HG03045 (cell line): ENCODE results near the gene GORASP2.
"Not testable (repeated sequence)": the region's sequence is repeated elsewhere in the genome, so short reads cannot be mapped to it uniquely, and the experiment has no call there.

Experiments used
- ATAC-seq: cut with Tn5 transposase; IDR thresholded peaks from one replicate; pipeline ENCODE4 v1.9.1; 2021; ENCODE audit warnings: mild to moderate bottlenecking, moderate library complexity; ENCODE audit not compliant: unreplicated experiment

Gene GORASP2

DNA sequence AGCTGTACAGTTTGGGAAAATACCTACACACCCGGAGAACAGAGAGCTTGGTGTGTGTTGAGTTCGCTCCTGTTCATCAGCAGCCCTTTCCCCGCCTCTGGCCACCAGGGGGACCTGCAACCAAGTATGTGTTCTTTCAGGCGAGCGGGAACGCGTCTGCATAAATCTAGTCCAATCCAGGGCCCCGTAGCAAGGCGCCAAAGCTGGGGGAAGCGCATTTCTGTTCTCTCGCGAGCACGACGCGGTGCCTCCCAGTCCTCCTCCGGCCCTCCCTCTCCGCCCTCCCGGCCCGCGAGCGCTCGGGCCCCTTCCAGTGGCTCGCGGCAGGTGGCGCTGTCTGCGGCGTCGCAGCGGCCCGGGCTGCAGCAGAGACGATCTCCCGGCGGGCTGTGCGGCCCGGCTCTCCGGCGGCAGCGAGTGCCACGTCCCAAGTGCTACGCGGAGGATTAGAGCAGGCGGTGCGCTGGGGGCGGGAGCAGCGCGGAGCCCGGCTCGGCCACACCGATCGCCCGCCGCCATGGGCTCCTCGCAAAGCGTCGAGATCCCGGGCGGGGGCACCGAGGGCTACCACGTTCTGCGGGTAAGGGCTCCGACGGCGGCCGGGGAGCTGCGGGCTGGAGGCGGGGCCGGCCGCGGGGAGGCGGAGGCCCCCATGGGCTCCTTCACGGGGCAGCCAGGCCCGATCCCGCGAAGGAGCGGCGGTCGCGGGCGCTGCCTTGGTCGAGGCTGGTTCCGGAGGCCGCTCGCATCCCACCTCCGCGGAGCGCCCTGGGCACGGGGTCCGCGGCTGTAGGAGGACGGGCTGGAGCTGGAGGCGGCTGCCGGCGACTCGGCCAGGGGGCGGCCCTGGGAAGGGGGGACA, at the start of gene GORASP2:
Gene GORASP2, plus strand, starts transcription at position 430 of the 862 bp plus-strand sequence. Its CDS starts 88 bp downstream, at position 518.
- peak; percentile 88 for ATAC-seq

DNA sequence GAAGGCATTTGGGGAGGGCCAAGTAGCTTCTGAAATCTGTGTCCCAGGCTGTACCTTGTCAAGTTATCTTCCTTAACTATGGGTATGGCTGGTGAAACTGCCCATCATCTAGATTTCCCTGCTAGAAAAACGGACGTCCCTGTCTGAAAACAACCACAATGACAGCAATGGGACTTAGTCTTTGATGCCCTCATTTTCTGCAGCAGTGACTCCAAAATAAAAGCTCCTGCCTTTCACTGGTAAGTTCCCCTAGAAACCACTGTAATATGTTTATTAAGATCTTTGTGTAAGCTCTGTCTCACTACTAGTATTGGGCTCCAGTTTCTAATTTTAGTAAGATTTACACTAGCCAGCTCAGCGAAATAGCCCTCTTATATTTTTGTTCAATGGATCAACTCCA, 47.2 kb upstream of the GORASP2 start:
- no peak for ATAC-seq

DNA sequence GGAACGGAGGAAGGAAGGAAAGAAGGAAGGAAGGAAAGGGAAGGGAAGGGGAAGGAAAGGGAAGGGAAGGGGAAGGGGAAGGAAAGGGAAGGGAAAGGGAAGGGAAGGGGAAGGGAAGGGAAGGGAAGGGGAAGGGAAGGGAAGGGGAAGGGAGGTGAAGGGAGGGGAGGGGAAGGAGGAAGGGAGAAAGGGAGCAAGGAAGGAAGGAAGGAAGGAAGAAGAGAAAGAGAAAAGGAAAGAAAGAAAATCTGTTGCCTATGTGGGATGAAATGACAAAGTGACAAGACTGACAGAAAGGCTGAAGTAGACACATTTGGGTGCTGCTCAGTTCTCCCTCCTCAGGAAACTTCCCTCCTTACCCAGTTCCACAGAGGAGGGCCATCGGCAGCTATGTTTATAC, 46.3 kb upstream of the GORASP2 start:
- ATAC-seq = no peak

DNA sequence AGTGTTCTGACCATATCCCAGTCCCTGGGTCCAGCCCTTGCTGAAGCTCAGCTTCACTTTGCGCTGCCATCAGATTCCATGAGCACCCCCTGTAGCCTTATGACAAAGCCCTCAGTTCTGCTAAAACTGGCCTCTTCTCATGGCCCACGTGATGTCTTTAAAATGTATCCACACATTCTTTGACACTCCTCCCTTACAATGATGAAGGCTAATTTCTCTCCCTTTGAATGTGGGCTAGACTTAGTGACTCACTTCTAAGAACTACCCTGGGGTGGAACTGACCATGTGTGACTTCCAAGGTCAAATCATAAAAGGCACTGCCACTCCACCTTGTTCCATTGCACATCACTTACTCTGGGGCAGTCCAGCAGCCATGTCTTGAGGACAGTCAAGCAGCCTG, 45.4 kb upstream of the GORASP2 start:
- ATAC-seq = no peak

DNA sequence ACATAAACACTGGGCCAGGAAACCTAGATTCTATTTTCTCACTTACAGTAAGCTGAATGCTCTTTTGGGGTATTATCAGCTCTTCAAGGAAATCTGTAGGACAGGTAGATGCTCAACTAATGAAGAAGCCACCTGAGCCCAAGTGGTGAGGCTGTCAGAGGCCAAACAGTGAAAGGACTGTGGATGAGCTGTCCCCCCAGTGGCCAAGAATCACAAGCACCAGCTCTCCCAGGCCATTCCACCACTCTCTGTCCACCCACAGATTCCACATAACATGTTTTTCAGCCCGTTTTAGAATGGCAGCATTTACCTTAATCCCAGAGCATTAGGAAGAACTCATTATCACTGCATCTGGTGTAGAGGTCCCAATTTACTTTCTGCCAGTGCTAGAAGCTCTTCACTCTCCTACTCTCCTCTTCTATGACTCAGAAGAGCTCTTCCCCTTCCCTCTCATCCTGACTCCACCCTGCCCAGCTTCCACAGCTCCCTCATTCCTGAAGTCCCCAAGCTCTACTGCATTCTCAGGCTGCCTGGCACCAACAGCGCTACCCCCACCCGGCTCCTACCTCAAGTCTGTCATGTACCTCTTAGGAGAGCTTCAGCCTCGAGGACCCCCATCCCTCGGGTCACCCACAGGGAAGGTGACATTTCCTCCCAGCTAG, 43.8 kb upstream of the GORASP2 start:
- no peak for ATAC-seq

DNA sequence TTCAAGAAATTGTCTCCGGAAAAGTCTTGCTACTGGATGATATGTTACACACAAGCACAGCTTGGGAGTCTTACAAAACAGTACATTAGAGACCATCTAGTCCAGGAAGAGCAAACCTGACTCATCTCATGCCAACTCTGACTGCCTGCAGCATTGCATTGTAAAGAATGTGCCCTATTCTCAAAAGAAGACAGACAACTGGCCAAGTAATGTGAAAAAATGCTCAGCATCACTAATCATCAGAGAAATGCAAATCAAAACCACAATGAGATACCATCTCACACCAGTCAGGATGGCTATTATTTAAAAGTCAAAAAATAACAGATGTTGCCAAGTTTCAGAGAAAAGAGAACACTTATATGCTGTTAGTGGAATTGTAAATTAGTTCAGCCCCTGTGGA, 42.7 kb upstream of the GORASP2 start:
- ATAC-seq = no peak

DNA sequence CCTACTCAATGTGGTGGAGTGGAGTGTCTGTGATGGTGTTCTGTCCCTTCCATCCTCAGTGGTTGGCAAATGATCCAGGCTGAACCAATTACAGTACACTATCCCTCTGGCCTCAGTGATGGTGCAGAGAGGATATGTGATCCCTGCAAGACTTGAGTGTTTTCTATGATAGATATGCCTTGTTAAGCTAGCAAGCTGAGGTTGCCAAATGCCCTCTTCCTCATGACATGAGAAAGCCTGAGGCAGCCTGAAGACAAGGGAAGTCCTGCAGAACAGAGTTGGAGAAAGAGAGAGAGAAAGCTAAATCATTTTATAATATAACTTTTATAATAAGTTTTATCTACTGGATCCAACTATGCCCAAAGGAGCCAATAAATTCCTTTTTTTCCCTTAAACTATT, 41.6 kb upstream of the GORASP2 start:
- ATAC-seq = no peak

DNA sequence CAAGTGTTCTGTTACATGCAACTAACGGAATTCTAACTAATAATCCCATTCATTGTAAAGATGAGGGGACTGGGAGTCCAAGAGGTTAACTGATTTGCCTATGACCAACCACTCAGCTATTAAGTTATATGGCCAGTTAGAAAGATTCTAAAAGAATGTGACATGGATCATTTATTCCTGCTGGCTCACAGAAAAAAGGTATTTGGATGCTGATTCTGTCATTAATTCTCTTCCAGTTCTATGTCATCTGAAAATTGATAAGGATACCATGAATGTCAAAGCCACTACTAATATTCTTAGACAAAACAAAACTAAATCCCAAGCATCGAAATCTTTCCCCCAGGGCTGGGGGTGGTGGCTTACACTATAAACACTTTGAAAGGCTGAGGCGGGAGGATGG, 41.2 kb upstream of the GORASP2 start:
- ATAC-seq = no peak

DNA sequence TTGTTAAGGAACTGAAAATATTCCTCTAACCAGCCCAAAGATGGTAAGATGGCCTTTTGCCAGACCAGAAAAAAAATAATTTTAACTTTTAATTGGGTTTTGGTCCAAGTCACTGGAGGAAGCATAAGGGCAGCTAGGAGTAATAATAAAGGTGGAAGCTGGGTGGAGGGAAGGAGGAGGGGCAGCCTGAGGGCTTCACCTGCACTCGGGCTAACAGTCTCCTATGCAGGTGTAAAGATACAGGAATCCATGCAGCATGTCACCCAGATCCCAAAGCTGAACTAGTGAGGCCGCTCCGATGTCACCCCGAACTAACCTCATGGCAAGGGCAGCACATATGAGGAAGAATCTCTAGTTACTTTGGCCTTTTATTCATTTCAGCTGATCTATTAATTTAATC, 37.2 kb upstream of the GORASP2 start:
- no peak for ATAC-seq

DNA sequence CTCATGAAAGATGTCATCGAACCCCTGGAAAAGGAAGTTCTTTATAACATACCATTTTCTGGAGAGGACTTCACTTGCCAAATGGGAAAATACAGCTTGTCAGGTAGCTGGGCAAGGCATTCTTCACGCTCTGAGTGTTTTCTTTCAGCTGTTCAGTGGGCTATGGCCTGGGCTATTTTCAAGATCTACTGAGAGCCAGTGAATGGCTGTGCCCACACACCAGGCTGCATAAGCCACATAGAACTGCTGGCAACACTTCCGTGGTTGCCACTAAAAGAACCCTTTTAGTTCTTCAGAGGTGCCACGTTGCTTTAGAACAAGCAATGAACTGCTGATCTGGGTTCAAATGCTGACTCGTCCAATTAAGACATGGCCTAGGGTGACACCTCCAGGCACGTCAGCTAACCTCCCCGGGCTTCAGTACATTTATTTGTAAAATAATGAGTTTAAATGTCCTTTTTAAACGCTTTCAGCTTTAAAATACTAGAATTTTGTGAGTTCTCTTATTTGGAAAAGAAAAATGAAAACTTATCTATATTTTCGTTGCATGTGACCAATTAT, 36.6 kb upstream of the GORASP2 start:
- ATAC-seq = no peak

DNA sequence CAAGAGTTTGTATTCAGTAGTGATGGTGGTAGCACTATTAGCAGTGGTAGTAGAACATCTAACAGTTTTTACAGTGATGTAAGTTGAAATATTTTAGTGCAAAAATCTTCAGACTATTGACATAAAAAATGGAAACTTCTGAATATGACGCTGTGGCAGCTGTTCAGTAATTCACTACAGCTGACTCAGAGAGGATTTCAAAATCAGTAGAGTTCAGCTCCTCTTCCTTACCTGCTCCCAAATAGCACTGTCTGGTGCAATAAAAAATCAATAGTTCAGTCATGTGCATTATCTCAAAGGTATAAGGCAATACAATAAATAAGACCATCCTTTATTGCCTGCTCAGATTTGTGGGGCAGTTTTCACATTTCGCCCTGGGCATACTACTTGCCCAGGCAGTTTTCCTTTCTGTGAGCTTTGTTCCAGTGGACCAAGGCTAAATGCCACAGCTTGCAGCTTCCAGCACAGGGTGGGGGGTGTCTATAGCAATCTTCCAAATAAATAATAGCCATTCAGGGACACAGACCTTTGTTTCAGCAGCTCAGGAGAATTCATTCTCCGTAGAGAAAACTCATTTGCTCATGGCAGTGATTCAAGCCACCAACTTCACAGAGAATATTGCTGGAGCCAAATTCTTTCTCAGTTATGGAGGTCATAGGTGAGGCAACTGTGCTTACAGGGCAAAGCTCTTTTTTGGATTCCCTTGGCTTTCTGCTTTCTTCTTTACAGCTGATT, 33.9 kb upstream of the GORASP2 start:
- ATAC-seq = no peak

DNA sequence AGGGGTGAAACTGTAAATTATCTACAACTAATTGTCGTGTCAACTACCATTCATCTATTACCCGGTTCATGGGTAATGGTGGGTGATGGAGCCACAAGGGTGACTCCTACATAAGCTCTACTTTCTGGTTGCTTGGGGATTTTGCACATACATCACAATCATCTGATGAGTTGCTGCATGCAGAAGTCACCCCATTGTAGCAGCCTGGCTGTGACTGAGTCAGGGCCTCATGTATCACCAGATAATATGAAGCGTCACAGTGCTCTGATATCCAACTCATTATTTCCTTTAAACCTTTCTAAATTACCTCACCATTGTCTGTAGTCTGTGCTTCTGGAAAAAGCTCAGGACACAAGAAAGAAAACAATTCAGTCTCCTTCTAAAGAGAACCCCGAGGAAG, 32.4 kb upstream of the GORASP2 start:
- ATAC-seq = no peak

DNA sequence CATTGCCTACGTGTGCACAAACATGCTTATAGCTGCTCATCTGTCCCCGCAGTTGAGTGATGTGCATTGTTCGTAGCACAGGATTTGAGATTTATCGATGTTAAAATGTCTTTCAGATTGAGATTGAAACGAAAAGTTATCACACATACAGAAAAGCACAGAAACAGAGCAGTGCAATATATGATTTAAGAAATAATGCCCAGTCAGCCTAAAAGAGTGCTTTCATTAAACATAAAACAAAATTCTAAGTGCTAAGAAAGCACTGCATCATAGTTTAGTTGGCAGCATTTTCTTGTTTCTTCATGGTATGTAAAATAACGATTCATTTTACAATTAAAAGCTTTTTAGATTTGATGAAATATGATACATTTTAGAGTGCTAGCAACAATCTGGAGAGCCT, 31.9 kb upstream of the GORASP2 start:
- ATAC-seq = no peak

DNA sequence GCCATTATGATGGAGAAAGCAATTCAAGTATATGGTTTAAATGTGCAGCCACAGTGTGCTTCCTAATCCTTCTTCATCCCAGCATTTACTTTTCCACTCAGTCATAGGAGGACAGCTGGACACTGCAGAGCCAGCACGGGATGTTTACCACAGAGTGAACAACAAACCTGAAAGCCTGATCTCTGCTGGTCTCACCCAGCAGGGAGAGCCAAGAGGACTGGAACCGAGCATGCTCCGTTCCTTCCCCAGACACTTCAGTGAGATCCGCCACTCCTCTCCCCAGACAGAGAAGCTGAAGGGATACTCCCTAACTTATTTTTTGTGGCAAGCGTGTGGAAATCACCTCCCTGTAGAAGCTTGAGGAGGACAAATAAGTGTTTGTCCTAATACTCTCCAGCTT, 23.2 kb upstream of the GORASP2 start:
- ATAC-seq = no peak

DNA sequence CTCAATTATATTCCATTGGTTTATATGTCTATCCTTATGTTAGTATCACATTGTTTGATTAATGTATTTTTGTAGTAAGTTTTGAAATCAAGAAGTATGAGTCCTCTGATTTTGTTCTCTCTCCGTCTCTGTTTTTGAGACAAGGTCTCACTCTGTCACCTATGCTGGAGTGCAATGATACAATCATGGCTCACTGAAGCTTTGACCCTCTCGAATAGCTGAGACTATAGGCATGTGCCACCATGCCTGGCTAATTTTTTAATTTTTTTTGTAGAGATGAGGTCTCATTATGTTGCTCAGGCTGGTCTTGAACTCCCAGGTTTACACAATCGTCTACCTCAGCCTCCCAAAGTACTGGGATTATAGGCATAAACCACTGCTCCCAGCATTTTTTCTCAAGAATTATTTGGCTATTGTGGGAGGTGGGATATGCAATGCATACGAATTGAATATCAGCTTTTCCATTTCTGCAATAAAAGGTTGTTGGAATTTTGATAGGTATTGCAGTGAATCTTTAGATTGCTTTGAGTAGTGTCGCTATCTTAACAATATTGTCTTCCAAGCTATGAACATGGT, 17.7 kb upstream of the GORASP2 start:
- ATAC-seq = no peak

DNA sequence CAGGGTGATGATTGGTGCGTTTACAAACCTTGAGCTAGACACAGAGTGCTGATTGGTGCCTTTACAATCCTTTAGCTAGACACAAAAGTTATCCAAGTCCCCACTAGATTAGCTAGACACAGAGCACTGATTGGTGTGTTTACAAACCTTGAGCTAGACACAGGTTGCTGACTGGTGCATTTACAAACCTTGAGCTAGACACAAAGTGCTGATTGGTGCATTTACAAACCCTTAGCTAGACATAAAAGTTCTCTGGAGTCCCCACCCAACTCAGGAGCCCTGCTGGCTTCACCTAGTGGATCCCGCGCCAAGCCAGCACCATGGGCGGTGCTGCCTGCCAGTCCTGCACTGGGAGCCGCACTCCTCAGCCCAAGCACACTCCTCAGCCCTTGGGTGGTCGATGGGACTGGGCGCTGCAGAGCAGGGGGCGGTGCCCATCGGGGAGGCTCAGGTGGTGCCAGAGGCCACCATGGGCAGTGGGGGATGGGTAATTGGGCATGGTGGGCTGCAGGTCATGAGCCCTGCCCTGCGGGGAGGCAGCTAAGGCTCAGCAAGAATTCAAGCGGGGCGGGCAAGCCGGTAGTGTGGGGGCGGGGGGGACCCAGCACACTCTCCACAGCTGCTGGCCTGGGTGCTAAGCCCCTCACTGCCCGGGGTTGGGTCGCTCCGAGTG, 13.9 kb upstream of the GORASP2 start:
- not testable (repeated sequence) for ATAC-seq

DNA sequence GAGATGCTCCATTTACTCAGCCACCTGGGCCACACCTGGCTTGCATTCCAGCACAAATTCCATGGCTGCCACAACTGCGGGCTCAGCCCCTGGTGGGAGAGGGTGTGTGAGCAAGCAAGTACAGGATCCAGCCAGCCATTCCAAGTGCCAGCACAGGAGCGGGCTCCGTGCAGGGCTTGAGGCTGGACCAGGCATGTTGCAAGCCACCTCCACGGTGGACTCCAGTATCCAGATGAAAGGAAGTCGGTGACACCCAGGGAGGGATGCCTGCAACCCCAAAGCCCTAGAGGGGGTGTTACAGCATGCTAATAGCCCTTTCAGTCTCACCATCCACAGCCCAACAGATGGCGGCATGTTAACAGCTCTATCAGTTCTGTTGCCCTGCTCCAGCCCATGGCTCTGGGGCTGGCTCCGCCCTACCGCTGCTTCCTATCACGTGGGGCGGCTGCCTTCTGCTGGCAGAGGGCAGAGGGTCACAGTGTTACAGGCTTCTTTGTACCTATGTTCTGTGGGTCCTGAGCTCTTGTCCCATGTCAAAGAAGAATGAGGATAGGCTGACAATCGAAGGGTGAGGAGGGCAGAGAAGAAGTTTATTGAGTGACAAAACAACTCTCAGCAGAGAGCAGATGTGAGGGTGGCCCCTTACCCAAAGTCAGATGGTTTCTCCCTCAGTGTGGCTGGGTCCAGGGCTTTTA, 11.7 kb upstream of the GORASP2 start:
- ATAC-seq = no peak

DNA sequence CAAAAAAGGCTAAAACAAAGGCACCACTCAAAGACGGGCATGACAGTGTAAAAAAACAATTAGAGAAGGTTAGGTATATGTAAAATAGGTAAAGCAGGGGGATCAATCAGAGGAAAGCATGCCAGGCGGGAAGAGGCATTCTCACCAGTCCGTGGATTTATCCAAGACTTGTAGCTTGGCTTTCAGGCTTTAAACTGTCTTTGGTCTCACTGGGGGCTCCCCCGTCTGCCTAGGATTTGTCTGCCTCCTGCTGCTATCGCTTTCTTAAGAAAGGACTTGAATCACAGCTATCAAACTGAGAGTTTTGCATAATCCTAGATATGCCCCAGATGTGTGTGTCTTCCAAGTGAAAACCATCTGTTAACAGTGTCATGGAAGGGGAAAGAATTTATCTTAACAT, 11.1 kb upstream of the GORASP2 start:
- no peak for ATAC-seq

DNA sequence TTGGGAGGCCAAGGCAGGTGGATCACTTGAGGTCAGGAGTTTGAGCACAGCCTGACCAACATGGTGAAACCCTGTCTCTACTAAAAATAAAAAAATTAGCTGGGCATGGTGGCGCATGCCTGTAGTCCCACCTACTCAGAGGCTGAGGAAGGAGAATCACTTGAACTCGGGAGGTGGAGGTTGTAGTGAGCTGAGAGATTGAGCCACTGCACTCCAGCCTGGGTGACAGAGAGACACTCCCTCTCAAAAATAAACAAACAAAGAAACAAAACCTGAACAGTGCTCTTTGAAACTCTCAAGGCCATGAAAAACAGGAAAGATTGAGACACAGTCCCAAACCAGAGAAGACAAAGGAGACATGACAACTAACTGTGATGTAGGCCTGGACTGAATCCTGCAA, 7.2 kb upstream of the GORASP2 start:
- ATAC-seq = not testable (repeated sequence)
